CMK (cell line): Measurements from ENCODE around the gene RPS6KA2.
"Not testable (repeated sequence)": the region's sequence is repeated elsewhere in the genome, so short reads cannot be mapped to it uniquely, and the experiment has no call there.

Source experiments
- DNase-seq: peaks from one replicate; pipeline ENCODE4 v3.0.0-alpha.2; 2010; ENCODE audit warnings: low read depth

The RPS6KA2 gene

DNA sequence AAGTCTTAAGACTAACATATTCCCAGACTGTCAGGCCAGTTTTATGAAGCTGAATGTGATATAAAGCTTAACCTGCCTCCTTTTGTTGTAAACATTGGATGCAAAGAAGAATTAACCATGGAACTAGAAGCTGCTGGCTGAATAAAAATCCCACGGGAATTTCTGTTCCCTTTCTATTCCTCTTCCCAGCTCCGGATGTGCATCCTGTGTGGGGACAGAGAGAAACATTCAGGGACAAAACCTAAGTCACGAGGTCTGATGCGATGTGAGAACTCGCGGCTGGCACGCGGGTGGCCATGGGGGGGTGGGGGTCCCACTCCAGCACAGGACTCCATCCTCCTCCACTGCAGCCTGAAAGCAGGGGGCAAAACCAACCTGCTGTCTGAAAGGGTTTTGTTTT is 72.7 kb downstream of the RPS6KA2 start:
- no peak for DNase-seq

DNA sequence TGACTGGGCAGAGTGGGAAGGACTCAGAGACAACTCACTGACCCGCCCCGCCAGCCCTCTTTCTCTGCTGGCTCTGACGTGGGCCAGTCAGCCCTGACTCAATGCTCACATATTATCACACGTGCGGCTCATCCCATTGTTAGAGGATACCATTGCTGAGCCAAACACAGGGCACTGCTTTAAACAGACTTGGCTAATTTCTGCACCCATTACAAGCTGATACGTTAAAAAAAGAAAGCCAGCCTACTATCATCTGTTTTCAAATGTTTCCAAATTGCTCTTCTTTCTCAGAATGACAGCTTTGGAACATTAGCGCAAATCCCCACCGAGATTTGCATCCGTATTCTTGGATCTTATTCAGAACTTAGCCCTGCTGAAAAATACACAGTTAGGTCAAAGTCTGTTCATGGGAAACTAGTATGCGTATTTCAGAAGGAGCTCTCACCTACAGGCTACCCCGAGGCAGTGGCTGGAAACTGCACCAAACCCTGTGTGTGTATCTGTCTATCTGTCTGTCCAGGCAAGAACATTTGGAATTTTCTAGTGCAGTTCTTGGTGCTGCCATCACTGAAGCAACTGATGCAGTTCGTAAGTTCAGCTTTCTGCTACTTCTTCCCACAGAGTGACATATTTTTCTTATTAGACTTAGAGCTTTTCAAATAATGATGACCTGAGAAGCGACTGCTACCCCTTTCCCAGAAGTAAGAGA is 73.3 kb downstream of the RPS6KA2 start:
- no peak for DNase-seq

DNA sequence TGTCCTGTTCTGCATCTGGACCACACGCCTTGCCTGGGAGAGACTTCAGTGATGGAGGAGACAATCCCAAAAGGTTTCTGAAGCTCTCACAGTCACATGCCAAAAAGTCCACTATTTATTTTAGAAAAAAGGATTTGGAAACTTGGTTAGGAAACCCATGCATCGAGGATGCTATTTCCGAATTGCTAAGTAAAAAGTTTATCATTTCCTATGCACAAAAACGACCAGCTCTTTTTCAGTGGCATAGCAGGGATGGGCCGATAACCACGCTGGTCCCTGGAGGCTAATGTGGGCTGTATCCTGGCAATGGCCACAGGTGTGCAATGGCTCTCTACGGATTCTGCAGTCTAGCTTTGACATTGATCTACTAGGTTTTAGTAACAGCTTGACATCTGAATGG is 74.5 kb downstream of the RPS6KA2 start:
- no peak for DNase-seq

DNA sequence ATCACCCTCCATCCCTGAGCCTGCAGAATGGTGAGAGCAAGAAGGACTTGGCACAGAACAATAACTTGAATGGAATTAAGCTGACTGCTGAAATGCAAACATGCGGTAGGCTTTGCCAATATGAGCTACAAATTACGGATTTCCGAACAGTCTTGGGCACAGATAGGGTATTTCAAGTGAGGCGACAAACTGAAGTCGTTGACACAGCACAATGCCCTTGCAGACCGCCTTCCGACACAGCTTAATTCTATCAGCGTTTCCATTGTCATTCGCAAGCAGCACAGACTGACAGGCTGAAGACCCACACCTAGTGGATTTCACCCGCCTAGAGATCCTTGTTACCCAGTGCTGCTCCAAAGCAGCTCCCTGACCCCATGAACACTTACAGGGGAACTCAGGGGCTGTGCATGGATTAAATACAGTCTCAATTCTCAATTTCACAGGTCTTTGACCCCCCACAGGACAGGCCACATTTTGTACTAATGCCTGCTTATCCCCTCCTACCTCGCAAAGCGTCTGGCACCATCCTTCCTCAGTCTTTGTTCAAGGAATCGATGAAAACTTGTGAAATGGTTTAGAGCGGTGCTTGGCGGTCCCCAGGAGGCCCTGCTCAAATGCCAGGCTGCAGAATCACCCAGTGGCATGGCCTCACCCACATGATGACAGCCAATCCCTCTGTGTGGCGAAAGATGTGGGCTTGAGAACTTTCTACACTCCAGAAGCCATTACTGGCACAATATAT is 75.1 kb downstream of the RPS6KA2 start:
- no peak for DNase-seq

DNA sequence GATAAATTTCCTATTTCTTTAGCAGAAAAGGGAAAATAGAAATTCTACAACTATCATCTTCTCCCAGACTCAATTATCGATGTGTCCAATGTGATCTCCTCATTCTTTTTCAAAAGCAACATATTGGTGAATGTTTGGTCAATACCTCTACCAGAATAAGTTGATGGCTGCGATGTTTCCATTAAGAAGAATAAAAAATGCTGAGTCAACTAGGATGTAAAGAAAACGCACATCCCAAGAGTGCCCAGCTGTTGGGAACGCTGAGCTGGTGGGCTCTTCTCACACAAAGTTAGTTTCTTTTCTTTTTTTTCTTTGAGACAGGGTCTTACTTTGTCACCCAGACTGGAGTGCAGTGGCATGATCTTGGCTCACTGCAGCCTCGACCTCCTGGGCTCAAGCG is 80.4 kb downstream of the RPS6KA2 start:
- no peak for DNase-seq

DNA sequence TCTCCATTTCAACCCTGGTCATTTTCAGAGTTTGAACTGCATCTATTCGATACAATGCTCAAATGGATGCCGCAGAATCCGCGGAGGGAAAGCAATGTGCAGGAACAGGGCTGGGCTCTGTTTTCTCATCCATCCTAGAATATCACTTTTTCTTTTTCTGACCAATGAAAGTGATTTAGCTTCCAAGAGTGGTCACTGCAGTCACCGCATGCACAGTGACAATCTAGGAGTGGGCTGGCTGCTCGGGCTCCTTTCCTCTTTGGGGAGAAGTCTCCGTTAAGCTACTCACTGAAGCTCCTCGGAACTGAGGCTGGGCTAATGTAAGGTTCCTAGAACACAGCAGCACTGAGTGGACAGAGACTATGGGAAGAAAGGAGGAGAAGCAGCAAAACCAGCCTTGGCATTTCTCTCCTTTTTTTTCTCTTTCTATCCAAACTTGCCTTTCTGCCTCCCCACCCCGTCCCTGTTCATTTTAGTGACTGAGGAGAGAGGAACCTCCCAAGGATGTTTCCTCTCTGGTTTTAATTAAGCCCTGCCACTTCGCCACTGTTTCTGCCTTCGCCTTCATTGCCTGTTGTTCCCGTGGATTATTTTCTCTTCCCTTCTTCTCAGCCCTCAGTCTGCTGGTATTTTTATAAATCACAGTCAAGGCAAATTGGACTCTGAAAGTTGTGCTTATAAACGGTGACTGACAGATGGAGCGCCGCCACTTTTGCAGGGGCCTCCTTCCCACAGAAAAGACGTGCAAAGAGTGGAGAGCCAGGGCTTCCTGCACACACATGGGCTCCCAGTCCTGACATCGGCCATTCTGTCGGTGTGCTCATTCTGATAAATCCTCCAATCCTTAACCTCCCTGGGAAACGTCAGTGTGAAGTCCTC is 81.7 kb downstream of the RPS6KA2 start:
- DNase-seq: no peak

DNA sequence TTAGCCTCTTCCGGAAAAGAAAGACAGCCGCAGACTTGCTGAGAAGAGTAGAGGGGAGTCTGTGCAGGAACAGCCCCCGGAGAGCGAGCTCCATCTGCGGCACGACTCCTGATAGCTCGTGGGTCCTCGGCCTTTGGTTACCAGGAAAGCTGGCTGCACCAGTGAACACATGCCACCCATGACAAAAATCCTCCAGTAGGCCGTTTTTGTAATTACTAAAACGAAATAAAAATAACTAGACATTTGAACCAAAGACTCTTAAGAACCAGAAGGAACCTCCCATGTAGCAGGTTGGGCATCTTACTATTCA is 82.8 kb downstream of the RPS6KA2 start:
- no peak for DNase-seq

DNA sequence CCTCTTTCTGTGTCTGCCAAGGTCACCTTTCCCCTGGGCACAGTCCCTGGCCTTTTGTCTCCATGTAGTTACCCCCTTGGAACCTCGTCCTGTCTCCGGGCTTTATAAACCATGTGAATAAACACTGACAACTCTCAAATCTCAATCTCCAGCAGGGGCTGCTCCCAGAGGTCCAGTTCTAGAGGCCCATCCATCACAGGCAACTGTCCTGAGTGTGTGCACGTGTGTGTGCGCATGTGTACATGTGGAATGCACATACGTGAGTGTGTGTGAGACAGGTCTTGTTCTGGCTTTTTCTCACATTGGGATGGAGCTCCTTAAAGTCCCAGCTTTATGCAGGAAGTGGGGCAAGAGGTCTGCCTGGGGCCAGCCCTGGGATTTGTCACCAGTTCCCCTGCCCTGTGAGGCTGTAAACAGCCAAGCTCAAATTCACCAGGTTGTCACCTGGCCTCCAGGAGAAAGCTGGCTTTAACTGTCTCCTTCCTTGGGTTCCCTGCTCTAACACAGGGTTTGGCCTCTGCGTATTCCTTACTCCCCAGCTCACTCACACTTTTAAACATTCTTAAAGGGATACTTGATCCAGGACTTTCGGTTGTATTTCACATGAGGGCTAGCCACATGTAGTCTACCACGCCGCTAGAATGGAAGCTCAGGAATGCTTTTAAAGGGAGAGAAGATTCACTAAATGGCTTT is 83.3 kb downstream of the RPS6KA2 start:
- no peak for DNase-seq

DNA sequence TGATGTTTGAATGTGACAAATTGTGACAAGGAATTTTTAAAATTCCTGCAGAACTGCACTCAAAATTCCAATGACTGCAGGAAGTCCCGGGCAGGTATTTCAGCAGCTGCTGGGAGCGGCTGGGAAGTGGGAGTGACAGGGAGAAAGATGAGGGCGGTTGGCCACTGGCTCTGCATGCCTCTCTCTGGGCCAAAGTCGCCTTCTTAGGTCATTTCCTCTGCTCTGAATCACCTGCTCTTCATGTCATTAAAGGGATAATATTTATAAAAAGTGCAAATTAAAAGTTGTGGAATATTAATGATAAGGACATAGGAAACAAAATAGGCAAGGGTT is 84.5 kb downstream of the RPS6KA2 start:
- DNase-seq: no peak

DNA sequence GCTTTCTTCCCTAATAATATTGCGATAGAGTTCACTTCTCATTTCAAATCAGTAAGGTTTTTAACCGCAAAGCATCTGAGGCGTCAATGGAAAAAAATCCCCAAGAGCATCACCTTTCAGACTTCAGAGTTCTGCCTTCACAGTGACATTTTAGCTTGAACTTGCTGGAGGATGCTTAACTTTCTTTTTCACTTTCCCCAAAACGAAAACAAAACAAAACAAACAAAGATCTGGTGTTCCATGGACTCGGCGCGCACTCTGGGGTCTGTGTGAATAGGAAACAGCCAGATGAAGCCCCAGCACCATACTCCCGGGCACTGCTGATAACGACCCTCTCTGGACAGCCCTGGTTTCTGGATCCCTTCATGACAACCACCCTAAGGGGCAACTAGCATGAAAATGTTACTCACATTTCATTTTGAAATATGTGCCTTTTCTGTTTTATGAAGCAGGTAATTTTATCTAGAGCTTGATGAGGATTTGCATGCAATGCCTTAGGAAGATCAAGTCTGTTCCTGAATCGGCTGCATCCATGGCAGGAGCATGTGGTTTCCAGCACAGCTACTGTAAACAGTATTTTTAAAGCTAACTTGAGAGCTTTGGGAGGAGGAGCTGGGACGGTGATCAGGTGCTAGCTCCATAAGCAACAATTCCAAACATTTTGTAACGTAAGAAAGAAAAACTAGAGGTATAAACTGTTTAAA is 85.0 kb downstream of the RPS6KA2 start:
- no peak for DNase-seq

DNA sequence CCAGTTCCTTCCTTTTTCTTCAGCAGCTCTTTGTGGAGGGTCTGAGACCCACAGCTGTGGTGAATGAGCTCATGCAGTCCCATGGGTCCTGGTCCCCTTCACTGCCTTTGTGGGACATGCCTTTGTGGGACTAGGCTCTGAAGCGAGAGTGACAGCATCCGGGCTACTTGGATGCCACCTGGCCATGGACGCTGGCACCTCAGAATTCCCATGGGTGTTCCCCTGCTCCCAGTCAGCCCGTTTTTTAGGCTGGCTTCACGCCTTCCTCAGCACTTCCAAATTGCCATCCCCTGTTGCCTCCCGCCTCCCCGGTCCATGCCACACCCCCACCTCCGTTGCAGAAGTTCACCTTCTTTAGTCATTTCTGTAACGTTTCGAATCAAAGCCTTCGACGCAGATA is 85.7 kb downstream of the RPS6KA2 start:
- DNase-seq: no peak

DNA sequence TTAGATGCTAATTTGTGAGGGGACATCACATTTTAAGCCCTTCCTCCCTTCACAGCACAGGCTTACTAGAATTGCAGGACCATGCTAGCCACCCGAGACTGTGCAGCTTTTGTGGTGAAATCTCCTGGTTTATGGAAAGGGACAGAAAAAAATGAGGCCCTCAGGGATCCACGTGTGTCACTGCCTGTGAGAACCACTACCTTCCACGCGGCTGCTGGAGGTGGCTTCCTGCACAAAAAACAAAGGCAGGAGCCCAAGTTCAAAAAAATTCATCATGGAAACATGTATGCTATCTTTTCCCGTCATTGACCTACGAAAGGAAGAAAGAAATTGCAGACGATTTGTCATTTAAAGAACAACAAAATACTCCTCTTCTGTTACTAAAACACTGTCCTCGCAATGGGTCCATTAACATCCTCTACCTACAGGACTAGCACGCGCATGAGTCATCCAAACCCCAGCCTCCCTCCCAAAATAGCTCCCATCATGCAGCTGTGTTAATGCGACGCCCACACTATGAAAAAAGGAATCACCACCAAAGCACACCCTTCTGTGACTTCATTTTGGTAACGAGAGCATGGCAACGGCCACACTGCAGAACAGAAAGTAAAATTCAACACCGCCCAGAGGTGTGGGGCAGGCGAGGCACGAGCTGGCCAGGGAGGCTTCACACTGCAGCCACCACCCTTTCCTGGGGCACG is 86.3 kb downstream of the RPS6KA2 start:
- no peak for DNase-seq

DNA sequence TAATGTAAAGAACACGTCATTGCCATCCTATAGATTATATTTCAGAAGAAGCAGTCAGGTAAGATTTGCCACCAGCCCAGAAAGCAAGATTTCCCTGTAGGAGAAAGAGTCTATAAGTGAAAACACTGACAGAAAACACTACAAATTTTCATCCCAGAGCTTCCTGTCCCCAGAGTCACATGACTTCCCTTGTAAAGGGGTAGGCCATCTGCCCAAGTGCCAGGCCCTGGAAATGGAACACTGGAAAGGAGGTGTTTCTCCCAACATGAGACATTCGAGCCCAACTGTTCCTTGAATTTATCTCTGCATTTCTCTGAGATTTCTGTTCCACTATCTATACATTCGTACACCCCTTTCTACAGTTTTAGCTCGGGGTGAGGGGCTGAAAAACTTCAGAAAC is 87.5 kb downstream of the RPS6KA2 start:
- DNase-seq: no peak

DNA sequence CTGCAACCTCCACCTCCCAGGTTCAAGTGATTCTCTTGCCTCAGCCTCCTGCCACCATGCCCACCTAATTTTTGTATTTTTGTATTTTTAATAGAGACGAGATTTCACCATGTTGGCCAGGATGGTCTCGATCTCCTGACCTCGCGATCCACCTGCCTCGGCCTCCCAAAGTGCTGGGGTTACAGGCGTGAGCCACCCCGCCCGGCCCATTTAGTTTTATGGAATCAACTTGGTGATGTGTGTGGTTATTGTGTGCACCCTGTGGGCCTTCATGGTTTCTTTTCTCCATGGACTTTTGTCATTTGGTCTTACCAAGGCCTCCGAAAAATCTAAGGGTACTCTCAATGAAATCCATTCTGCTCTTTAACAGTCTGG is 88.1 kb downstream of the RPS6KA2 start:
- not testable (repeated sequence) for DNase-seq

DNA sequence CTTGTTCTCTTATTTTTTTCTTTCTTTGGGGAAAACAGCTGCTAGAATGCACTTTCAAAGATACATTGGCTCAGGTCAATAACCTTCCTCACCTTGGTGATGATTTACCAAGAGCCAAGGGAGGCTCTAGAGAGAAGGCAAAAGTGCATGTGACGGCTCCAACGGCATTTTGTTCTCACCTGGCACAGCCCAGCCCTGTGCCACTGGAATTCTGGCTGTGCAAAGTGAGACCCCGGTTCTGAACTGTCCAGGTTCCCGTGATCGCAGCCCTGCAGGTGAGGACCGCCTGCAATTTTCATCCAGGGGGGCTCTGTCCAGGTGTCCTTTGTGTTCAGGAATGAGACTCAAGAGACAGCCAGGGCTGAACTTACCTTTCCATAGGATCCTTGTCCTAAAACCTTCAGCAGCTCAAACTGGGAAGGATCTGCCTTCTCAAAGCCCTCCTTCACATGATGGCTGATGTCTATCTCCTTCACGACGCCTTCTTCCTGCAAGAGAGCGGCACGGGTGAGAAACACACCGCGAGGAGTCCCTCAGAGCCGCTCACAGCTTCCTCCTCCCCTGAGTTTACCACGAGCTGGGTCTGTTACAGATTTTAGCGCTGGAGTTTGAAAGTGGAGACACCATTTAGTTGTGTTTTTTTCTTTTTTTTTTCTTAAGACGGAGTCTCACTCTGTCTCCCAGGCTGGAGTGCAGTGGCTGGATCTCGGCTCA is 88.6 kb downstream of the RPS6KA2 start:
- DNase-seq: no peak

DNA sequence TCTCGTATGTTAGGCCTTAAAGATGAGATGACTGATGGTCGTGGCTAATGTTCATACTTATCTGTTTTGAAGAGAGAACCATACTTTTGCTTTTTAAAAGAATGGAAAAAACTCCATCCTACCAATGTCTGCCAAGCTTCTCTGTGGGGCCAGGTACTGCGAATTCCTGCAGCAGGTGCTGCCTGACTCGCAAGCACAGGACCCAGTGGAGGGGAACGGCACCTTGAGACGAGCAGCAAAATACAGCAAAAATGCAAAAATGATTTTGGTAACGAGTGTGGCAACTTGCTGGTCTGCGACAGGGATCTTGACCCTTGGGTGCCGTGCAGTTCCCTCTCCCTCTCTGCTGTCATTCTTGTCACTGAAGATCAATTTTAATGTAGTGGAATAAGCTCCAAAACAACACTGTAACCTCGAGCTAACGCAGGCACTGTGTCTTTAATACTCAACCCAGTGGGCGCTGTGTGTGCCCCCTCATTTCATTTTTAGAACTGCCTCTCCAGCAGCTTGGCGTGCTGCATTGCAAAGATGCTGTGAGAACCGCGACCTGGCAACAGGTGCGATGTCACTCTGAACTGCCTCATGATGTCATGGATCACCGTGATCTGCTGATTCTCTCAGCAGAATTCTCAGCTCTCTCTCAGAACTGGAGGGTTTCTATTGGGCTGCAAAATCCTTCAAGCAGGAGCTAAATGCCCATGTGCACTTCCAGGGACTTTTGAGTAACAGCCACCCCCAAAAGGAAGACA is 92.2 kb downstream of the RPS6KA2 start:
- DNase-seq: no peak

DNA sequence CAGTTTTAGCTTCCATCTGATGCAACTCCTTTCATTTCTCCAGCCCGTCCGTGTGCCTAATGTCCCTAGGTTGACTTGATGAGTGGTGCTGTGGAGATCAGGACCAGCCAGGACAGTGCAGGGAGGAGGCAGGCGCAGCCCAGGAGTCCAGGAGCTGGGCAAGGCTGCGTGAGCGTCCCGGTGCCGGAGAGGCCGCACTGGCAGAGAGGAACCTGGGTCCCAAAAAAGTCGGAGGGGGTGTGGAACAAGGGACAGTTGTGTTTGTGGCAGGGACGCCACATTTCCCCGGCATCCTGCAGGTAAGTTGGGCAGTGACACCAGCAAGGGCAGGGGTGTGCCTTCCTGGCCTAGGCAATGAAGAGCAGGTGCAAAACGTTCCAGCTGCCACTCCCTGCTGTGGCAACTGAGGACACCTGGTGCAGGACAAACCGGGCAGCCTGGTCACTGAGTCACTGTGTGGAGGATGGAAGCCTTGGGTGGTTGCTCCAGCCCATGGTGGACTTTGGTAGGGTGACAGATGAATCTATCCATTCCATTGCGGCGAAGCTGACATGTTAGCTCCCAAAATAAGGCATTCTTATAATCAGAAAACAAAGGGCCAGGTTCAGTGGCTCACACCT is 93.7 kb downstream of the RPS6KA2 start:
- DNase-seq: no peak

DNA sequence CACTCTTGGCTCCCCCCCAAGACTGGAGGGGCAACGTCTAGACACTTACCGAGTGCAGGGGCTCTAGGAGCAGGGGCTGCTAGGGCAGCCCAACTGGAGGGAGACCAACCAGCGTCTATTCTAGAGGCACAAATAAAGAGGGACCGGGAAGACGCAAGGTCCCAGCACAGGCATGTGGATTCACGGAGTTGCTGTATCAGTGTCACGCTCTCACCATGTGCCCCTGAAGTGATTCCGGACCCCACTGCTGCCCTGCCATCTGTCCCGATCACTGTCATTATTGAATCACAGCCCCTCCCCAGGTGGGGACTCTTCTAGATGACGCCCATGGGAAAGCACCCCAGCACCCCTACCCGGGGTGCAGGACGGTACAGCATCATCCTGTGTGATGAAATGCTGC is 94.7 kb downstream of the RPS6KA2 start:
- no peak for DNase-seq
